ENCODE results near the gene C9.

The C9 gene

DNA sequence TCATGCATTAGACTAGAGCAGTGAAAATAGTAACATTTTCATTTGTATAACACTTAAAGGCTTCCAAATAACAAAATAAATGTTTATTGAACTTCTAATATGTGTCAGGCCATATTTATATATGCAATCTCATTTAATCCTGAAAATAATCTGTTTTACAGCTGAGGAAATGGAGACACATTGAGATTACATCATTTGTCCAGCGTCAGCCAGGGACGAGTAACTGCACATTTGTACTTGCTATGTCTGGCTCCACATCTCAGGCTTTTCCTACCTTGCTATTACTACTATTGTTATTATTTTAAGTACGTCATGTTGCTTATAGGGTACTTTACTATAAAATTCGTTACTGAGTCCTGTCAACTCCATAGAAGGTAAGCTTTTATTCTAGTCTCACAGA, 3.8 kb upstream of the C9 start:
- CTCF ChIA-PET = interaction anchor here (1.7 kb wide), 1 partner anchor 8 kb away, joined by 5 read pairs; no protein-coding TSS in a partner anchor
- POLR2A ChIA-PET = no interaction called here
- DNase-seq (ENCODE audit: extremely low spot score) = no peak
- TF ChIP-seq, protein P1, sequence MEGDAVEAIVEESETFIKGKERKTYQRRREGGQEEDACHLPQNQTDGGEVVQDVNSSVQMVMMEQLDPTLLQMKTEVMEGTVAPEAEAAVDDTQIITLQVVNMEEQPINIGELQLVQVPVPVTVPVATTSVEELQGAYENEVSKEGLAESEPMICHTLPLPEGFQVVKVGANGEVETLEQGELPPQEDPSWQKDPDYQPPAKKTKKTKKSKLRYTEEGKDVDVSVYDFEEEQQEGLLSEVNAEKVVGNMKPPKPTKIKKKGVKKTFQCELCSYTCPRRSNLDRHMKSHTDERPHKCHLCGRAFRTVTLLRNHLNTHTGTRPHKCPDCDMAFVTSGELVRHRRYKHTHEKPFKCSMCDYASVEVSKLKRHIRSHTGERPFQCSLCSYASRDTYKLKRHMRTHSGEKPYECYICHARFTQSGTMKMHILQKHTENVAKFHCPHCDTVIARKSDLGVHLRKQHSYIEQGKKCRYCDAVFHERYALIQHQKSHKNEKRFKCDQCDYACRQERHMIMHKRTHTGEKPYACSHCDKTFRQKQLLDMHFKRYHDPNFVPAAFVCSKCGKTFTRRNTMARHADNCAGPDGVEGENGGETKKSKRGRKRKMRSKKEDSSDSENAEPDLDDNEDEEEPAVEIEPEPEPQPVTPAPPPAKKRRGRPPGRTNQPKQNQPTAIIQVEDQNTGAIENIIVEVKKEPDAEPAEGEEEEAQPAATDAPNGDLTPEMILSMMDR (IDR thresholded peaks at IDR 0.05; ENCODE audit: control extremely low read depth, extremely low read depth, low read depth, missing control alignments) = no peak

GRCh38 chr5:39367711-39368110, 3.4 kb upstream of the C9 start:
- CTCF ChIA-PET = interaction anchor here (1.7 kb wide), 1 partner anchor 8 kb away, joined by 5 read pairs; no protein-coding TSS in a partner anchor
- POLR2A ChIA-PET = no interaction called here

GRCh38 chr5:39363217-39363616, 1.1 kb downstream of the C9 start:
- TF ChIP-seq, protein P1 (IDR thresholded peaks at IDR 0.05; ENCODE audit: control extremely low read depth, extremely low read depth, low read depth, missing control alignments) = no peak
- no peak for DNase-seq (ENCODE audit: extremely low spot score)
- CTCF ChIA-PET = interaction anchor here (0.9 to 1.8 kb wide), 2 partner anchors 10 to 13 kb away, joined by 4 to 8 read pairs; no protein-coding TSS in a partner anchor
- POLR2A ChIA-PET = no interaction called here

More at GRCh38 chr5:39367711-39368110, 3.4 kb upstream of the C9 start:
- DNase-seq (ENCODE audit: extremely low spot score) = no peak
- TF ChIP-seq, protein P1 (IDR thresholded peaks at IDR 0.05; ENCODE audit: control extremely low read depth, extremely low read depth, low read depth, missing control alignments) = no peak

DNA sequence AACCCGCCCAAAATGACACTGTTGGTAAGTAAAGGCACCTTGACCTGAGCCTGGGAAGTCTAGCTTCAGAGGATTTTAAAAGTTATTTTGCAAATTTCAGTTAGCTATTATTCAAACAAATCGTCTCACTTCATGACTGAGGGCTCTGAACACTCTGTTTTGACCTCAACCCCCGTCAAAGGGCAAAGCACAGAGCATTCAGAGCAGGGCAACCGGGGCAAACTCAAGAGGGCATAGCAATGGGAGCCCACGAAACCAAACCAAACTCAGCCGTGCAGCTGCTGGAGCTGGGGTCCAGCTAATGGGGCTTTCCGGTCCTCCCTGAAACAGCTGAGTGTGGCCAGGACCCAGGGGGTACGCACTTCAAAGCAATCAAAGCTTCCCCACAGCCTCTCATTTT, 1.6 kb downstream of the C9 start:
- CTCF ChIA-PET = interaction anchor here (0.9 to 1.8 kb wide), 2 partner anchors 9 to 14 kb away, joined by 4 to 8 read pairs; no protein-coding TSS in a partner anchor
- no peak for DNase-seq (ENCODE audit: extremely low spot score)
- TF ChIP-seq, protein P1 (IDR thresholded peaks at IDR 0.05; ENCODE audit: control extremely low read depth, extremely low read depth, low read depth, missing control alignments) = no peak
- POLR2A ChIA-PET = no interaction called here

DNA sequence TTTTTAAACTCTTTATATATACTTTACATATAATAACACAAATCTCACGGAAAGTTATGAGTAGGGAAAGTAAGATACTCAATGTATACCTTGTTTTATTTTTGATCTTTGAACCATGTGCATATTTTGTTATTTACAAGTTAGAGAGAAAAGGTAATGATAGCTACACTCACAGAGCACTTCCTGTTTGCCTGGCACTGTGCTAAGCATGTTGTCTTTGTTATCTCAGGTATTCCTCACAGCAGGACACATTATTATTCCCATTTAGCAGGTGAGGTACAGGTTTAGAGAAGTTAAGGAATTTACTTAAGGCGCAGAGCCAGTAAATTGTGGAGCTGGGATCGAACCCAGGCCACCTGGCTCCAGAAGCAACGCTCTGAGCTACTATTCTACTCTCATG, 3.0 kb downstream of the C9 start:
- no peak for DNase-seq (ENCODE audit: extremely low spot score)
- ChIA-PET CTCF (interaction anchor here (1.0 to 1.2 kb wide), 3 partner anchors 15 to 186 kb away, joined by 3 to 4 read pairs (median 3); no protein-coding TSS in a partner anchor), POLR2A (no interaction called here)
- TF ChIP-seq, protein P1 (IDR thresholded peaks at IDR 0.05; ENCODE audit: control extremely low read depth, extremely low read depth, low read depth, missing control alignments) = no peak

GRCh38 chr5:39360471-39361111, 3.7 kb downstream of the C9 start:
- TF ChIP-seq, protein P1 (IDR thresholded peaks at IDR 0.05; ENCODE audit: control extremely low read depth, extremely low read depth, low read depth, missing control alignments) = no peak
- CTCF ChIA-PET = interaction anchor here (1.0 to 1.3 kb wide), 4 partner anchors 15 to 187 kb away, joined by 3 to 4 read pairs (median 3); no protein-coding TSS in a partner anchor
- no peak for DNase-seq (ENCODE audit: extremely low spot score)
- POLR2A ChIA-PET = no interaction called here
